ENCODE measurements around the gene SVEP1. TPM values are rescaled to one million over a fixed set of nuclear protein-coding genes. Genes with fewer than 3 reads are reported as not detected.
"Not testable (repeated sequence)": the region's sequence is repeated elsewhere in the genome, so short reads cannot be mapped to it uniquely, and the experiment has no call there.

The SVEP1 gene
- total RNA-seq, 1 experiment from 2014 or later = 0.05 TPM

DNA sequence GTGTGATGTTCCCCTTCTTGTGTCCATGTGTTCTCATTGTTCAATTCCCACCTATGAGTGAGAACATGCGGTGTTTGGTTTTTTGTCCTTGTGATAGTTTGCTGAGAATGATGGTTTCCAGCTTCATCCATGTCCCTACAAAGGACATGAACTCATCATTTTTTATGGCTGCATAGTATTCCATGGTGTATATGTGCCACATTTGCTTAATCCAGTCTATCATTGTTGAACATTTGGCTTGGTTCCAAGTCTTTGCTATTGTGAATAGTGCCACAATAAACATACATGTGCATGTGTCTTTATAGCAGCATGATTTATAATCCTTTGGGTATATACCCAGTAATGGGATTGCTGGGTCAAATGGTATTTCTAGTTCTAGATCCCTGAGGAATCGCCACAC is 220.5 kb downstream of the SVEP1 start:
- BruUV-seq (replicated peaks); intact Hi-C loops (cut with micrococcal nuclease; ENCODE audit: unreplicated experiment); in situ Hi-C loops (cut with HindIII; ENCODE audit: low pct_unique_long_range_greater_than_20kb, low sequenced_read_pairs); H3K27me3 ChIP-seq (ENCODE audit: control insufficient read depth, insufficient read depth, low read length); H3K4me1 ChIP-seq (ENCODE audit: control insufficient read depth, insufficient read depth, low read length); H3K9me3 ChIP-seq (ENCODE audit: control insufficient read depth, insufficient read depth, low read depth, low read length); H3K36me3 ChIP-seq (ENCODE audit: control insufficient read depth, insufficient read depth, low read length); H3K4me3 ChIP-seq (ENCODE audit: low read depth in 2 of 2, low read length in 2 of 2); CTCF ChIA-PET; ATAC-seq; H3K27ac ChIP-seq (ENCODE audit: low read length); DNase-seq (ENCODE audit: low read depth, low spot score); POLR2A ChIA-PET: not testable (repeated sequence)

DNA sequence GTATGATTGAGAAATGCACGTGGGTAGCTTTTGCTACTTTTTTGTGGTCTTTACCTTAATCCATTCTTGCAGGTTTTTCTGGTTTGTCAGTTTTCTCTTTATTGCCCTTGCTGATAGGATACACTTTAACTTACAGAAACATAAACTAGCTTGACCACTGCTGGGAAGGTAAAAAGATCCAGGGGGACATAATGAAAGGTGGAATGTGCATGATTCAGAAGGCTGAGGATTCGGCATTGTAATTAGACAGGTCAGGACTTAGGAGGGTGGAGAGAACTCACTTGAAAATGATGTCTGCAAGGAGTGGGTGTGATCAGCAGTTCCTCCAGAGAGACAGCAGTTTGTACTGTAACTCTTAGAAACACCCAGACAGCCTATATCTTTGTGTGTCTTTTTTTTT is 222.0 kb downstream of the SVEP1 start:
- in situ Hi-C loops (cut with HindIII; ENCODE audit: low pct_unique_long_range_greater_than_20kb, low sequenced_read_pairs) = no loop called here
- no peak overlapping the region for H3K27ac ChIP-seq (ENCODE audit: low read length)
- no peaks in the 10 kb centered on the region for H3K27me3 ChIP-seq (ENCODE audit: control insufficient read depth, insufficient read depth, low read length)
- ATAC-seq (no peak), DNase-seq (ENCODE audit: low read depth, low spot score) (no peak)
- no peak overlapping the region for H3K4me3 ChIP-seq (ENCODE audit: low read depth in 2 of 2, low read length in 2 of 2)
- no peaks in the 10 kb centered on the region for H3K4me1 ChIP-seq (ENCODE audit: control insufficient read depth, insufficient read depth, low read length)
- ChIA-PET POLR2A (no interaction called here), CTCF (no interaction called here)
- intact Hi-C loops (cut with micrococcal nuclease; ENCODE audit: unreplicated experiment) = no loop called here
- H3K9me3 ChIP-seq (ENCODE audit: control insufficient read depth, insufficient read depth, low read depth, low read length) = no peaks in the 10 kb centered on the region
- BruUV-seq (replicated peaks) = no TSS peak
- TF ChIP-seq, protein P1, sequence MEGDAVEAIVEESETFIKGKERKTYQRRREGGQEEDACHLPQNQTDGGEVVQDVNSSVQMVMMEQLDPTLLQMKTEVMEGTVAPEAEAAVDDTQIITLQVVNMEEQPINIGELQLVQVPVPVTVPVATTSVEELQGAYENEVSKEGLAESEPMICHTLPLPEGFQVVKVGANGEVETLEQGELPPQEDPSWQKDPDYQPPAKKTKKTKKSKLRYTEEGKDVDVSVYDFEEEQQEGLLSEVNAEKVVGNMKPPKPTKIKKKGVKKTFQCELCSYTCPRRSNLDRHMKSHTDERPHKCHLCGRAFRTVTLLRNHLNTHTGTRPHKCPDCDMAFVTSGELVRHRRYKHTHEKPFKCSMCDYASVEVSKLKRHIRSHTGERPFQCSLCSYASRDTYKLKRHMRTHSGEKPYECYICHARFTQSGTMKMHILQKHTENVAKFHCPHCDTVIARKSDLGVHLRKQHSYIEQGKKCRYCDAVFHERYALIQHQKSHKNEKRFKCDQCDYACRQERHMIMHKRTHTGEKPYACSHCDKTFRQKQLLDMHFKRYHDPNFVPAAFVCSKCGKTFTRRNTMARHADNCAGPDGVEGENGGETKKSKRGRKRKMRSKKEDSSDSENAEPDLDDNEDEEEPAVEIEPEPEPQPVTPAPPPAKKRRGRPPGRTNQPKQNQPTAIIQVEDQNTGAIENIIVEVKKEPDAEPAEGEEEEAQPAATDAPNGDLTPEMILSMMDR (IDR thresholded peaks at IDR 0.05) = no peak
- TF ChIP-seq TCF7L2 (IDR thresholded peaks at IDR 0.05; ENCODE audit: low read depth, low read length) (no peak), POLR2AphosphoS5 (IDR thresholded peaks at IDR 0.05; ENCODE audit: low read depth, low read length) (no peak), REST (IDR thresholded peaks at IDR 0.05; ENCODE audit: insufficient read depth in 1 of 2, low read depth in 2 of 2, low read length in 1 of 2) (no peak), SIN3A (IDR thresholded peaks at IDR 0.05; ENCODE audit: borderline replicate concordance, insufficient read depth, low read depth, low read length) (no peak)
- H3K36me3 ChIP-seq (ENCODE audit: control insufficient read depth, insufficient read depth, low read length) = no peaks in the 10 kb centered on the region

- CTCF ChIA-PET = no interaction called here
- no peaks in the 10 kb centered on the region for H3K9me3 ChIP-seq (ENCODE audit: control insufficient read depth, insufficient read depth, low read depth, low read length)
- no peaks in the 10 kb centered on the region for H3K36me3 ChIP-seq (ENCODE audit: control insufficient read depth, insufficient read depth, low read length)
- DNase-seq (ENCODE audit: low read depth, low spot score) = no peak
- no peaks in the 10 kb centered on the region for H3K27me3 ChIP-seq (ENCODE audit: control insufficient read depth, insufficient read depth, low read length)
- POLR2A ChIA-PET = no interaction called here
- intact Hi-C loops (cut with micrococcal nuclease; ENCODE audit: unreplicated experiment) = no loop called here
- H3K27ac ChIP-seq (ENCODE audit: low read length) = no peak overlapping the region
- no peaks in the 10 kb centered on the region for H3K4me1 ChIP-seq (ENCODE audit: control insufficient read depth, insufficient read depth, low read length)
- H3K4me3 ChIP-seq (ENCODE audit: low read depth in 2 of 2, low read length in 2 of 2) = no peak overlapping the region
- no peak for ATAC-seq
- in situ Hi-C loops (cut with HindIII; ENCODE audit: low pct_unique_long_range_greater_than_20kb, low sequenced_read_pairs) = no loop called here
- TF ChIP-seq POLR2AphosphoS5 (IDR thresholded peaks at IDR 0.05; ENCODE audit: low read depth, low read length) = no peak
- TF ChIP-seq TCF7L2 (IDR thresholded peaks at IDR 0.05; ENCODE audit: low read depth, low read length) = no peak
- TF ChIP-seq, protein P1 (IDR thresholded peaks at IDR 0.05) = no peak
- TF ChIP-seq SIN3A (IDR thresholded peaks at IDR 0.05; ENCODE audit: borderline replicate concordance, insufficient read depth, low read depth, low read length) = no peak
- TF ChIP-seq REST (IDR thresholded peaks at IDR 0.05; ENCODE audit: insufficient read depth in 1 of 2, low read depth in 2 of 2, low read length in 1 of 2) = no peak
- no TSS peak for BruUV-seq (replicated peaks)
Observed at GRCh38 chr9:110356639-110357395, 222.7 kb downstream of the SVEP1 start.
